Hematopoietic multipotent progenitor cell treated with erythropoietin and hydrocortisone succinate and interleukin-3 and kit ligand, for 4 days (in vitro differentiated cells): ENCODE data around the gene ZNF525.
A peak's percentile ranks its signal among the peaks of the same experiment; 100 is the strongest.
"Not testable (repeated sequence)": the region's sequence is repeated elsewhere in the genome, so short reads cannot be mapped to it uniquely, and the experiment has no call there.

Source experiments
- DNase-seq: peaks from one replicate; pipeline ENCODE4 v3.0.0-alpha.2; 2015

Gene ZNF525

GRCh38 chr19:53396525-53396868 lies 31.0 kb downstream of the ZNF525 start:
- DNase-seq = peak; percentile 53

- DNase-seq = not testable (repeated sequence)
Measured at GRCh38 chr19:53397918-53398317, 32.4 kb downstream of the ZNF525 start.

DNA sequence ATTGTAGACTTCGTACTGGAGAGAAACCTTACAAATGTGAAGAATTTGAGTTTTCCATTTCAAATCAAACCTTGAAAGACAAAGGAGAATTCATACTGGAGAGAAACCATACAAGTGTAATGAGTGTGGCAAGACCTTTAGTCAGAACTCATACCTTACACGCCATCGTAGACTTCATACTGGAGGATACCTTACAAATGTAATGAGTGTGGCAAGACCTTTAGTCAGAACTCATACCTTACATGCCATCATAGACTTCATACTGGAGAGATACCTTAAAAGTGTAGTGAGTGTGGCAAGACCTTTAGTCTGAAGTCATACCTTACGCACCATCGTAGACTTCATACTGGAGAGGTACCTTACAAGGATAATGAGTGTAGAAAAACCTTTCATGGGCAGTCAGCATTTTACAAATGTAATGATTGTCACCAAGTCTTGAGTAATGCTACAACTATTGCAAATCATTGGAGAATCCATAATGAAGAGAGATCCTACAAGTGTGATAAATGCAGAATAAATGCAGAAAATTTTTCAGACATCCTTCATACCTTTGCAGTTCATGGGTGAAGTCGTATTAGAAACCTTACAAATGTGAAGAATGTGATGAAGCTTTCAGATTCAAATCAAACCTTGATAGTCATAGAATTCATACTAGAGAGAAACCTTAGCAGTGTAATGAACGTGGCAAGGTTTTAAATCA lies 44.1 kb downstream of the ZNF525 start:
- DNase-seq = no peak

DNA sequence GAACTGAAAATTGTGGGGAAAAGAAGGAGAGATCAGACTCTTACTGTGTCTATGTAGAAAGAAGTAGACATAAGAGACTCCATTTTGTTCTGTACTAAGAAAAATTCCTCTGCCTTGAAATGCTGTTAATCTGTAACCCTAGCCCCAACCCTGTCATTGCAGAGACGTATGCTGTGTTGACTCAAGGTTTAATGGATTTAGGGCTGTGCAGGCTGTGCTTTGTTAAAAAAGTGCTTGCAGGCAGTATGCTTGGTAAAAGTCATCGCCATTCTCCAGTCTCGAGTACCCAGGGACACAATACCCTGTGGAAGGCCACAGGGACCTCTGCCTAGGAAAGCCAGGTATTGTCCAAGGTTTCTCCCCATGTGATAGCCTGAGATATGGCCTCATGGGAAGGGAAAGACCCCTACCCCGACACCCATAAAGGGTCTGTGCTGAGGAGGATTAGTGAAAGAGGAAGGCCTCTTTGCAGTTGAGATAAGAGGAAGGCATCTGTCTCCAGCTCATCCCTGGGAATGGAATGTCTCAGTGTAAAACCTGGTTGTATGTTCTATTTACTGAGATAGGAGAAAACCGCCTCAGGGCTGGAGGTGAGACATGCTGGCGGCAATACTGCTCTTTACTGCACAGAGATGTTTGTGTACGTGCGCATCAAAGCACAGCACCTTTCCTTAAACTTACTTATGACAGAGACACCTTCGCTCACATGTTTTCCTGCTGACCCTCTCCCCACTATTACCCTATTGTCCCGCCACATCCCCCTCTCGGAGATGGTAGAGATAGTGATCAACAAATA lies 55.2 kb downstream of the ZNF525 start:
- DNase-seq = not testable (repeated sequence)

- DNase-seq = no peak
Measured at GRCh38 chr19:53422551-53422950, 57.0 kb downstream of the ZNF525 start.

GRCh38 chr19:53423074-53423473 lies 57.6 kb downstream of the ZNF525 start:
- DNase-seq = not testable (repeated sequence)

GRCh38 chr19:53423680-53424079 lies 58.2 kb downstream of the ZNF525 start:
- DNase-seq = not testable (repeated sequence)

DNA sequence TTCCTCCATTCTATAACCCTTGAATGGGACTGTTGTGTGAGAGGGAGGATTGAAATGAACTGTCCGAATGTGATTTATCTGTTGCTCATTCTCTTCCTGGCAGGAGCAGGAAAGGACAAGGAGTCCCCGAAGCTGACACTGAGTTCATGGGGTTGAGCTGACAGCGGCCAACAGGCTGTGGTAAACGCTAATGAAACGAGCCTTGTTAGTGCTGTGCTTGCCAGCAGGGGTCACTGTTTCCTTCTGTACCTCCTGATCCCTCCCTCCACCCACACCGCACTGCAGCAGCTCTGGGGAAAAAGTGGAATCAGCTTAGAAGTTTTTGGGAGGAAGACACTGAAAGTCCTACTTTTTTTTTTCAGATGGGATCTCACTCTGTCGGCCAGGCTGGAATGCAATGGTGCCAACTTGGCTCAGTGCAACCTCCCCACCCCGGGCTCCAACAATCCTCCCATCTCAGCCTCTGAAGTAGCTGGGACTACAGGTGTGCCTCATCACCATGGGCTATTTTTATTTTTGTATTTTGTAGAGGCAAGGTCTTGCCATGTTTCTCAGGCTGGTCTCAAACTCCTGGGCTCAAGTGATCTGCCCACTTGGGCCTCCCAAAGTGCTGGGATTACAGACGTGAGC lies 59.6 kb downstream of the ZNF525 start:
- DNase-seq = peak; percentile 85

- peak; percentile 96 for DNase-seq
Measured at GRCh38 chr19:53431399-53432087, 66.0 kb downstream of the ZNF525 start, which contains the start of gene ZNF761. TSS of gene ZNF761 (plus strand) at chr19:53431984. CDS start at chr19:53447269, 15,285 bp downstream.

GRCh38 chr19:53432088-53432661 lies 66.7 kb downstream of the ZNF525 start:
- DNase-seq = peak; percentile 42
